ENCODE data around the gene INTS1.
"Not testable (repeated sequence)": the region's sequence is repeated elsewhere in the genome, so short reads cannot be mapped to it uniquely, and the experiment has no call there.

- not testable (repeated sequence) for TF ChIP-seq CTCF (conservative IDR thresholded peaks at IDR 0.05; ENCODE audit: low read depth, low read length); POLR2A (IDR thresholded peaks at IDR 0.05; ENCODE audit: low read depth, low read length); FOS (IDR thresholded peaks at IDR 0.05; ENCODE audit: low read depth, low read length); RFX5 (IDR thresholded peaks at IDR 0.05; ENCODE audit: low read depth, low read length)
Observed at GRCh38 chr7:1515509-1515967, 11.3 kb upstream of the INTS1 start.

Measured in IMR-90 (cell line).